H1 (cell line): Measurements from ENCODE around the gene KDM6A. TPM values are rescaled to one million over a fixed set of nuclear protein-coding genes. Genes with fewer than 3 reads are reported as not detected.

Experiments used
- CTCF ChIA-PET: fragments of 300-600 bp; sonication (Branson Sonifier 250); formaldehyde crosslinking; loops from one replicate; lab custom pipeline; 2021; ENCODE audit not compliant: partially characterized antibody; lab: Charles Lee
- POLR2A ChIA-PET: fragments of 300-600 bp; sonication (Branson Sonifier 250); formaldehyde crosslinking; loops from one replicate; lab custom pipeline; 2021; ENCODE audit warnings: inconsistent platforms; ENCODE audit not compliant: partially characterized antibody; lab: Charles Lee
- DNase-seq, 2 experiments: peaks; one replicate each; pipeline versions ENCODE4 v3.0.0 to v3.0.0-alpha.2; 2010 to 2022; ENCODE audit warnings: low spot score in 2 of 2, low read depth in 1 of 2, mixed read lengths in 1 of 2
- FAIRE-seq: peaks from 2 replicates; lab custom pipeline; 2011; peaks lifted over from hg19 to GRCh38; lab: Jason Lieb, UNC
- H2AFZ ChIP-seq: 2 replicates; pipeline ENCODE4 v1.8.1; 2012; ENCODE audit warnings: low read length, inconsistent platforms
- H2AK5ac ChIP-seq: 2 replicates; pipeline ENCODE4 v1.6.1; 2013; ENCODE audit warnings: low read depth, low read length
- H2BK120ac ChIP-seq: replicated peaks from 2 replicates; pipeline ENCODE3; 2013; ENCODE audit warnings: low read depth, low read length, inconsistent platforms
- H2BK12ac ChIP-seq: 2 replicates; pipeline ENCODE4 v1.6.1; 2013; ENCODE audit warnings: low read depth, low read length
- H2BK15ac ChIP-seq: 2 replicates; pipeline ENCODE4 v1.6.1; 2013; ENCODE audit warnings: low read length
- H2BK20ac ChIP-seq: 2 replicates; pipeline ENCODE4 v1.6.1; 2013; ENCODE audit warnings: low read length
- H2BK5ac ChIP-seq: 2 replicates; pipeline ENCODE4 v1.6.1; 2013; ENCODE audit warnings: low read depth, low read length
- H3K14ac ChIP-seq: 2 replicates; pipeline ENCODE4 v1.6.1; 2013; ENCODE audit warnings: inconsistent platforms; ENCODE audit not compliant: insufficient read length
- H3K18ac ChIP-seq: 2 replicates; pipeline ENCODE4 v1.6.1; 2013; ENCODE audit warnings: low read length; ENCODE audit errors: extremely low read depth
- H3K23ac ChIP-seq: 2 replicates; pipeline ENCODE4 v1.6.1; 2013; ENCODE audit warnings: inconsistent platforms; ENCODE audit not compliant: insufficient read length
- H3K23me2 ChIP-seq: 2 replicates; pipeline ENCODE4 v1.6.1; 2013; ENCODE audit warnings: low read depth, low read length
- H3K27ac ChIP-seq: 2 replicates; pipeline ENCODE4 v1.6.1; 2011; ENCODE audit warnings: low read depth, low read length, inconsistent platforms
- H3K27me3 ChIP-seq, 4 experiments: replicated peaks in 1 of 4; 1 replicate in 1 of 4; 2 replicates in 3 of 4; pipeline versions ENCODE4 v1.6.1 to v1.8.1; 2011 to 2013; ENCODE audit warnings: low read length in 3 of 4, mild to moderate bottlenecking in 3 of 4, inconsistent platforms in 2 of 4, mixed read lengths in 2 of 4, moderate library complexity in 1 of 4; ENCODE audit not compliant: control insufficient read depth in 3 of 4, insufficient read depth in 3 of 4; ENCODE audit errors: extremely low read depth in 1 of 4
- H3K36me3 ChIP-seq, 4 experiments: 2 replicates each; pipeline versions ENCODE4 v1.6.1 to v1.8.1; 2011 to 2013; ENCODE audit warnings: mild to moderate bottlenecking in 4 of 4, low read length in 3 of 4, moderate library complexity in 2 of 4, control low read depth in 1 of 4, inconsistent platforms in 1 of 4; ENCODE audit not compliant: insufficient read depth in 4 of 4, control insufficient read depth in 2 of 4
- H3K4ac ChIP-seq: replicated peaks from 2 replicates; pipeline ENCODE3; 2013; ENCODE audit warnings: low read length, low read depth, mixed read lengths, inconsistent platforms; ENCODE audit not compliant: insufficient read length
- H3K4me1 ChIP-seq, 4 experiments: replicated peaks in 1 of 4; 1 replicate in 1 of 4; 2 replicates in 3 of 4; pipeline versions ENCODE4 v1.6.1 to v1.8.1; 2011 to 2013; ENCODE audit warnings: low read length in 3 of 4, inconsistent platforms in 2 of 4, mixed read lengths in 1 of 4; ENCODE audit not compliant: insufficient read depth in 4 of 4, control insufficient read depth in 3 of 4
- H3K4me2 ChIP-seq, 2 experiments: 2 replicates each; pipeline versions ENCODE4 v1.6.1 to v1.8.1; 2011 to 2013; ENCODE audit warnings: low read depth in 2 of 2, low read length in 2 of 2, control low read depth in 1 of 2, inconsistent platforms in 1 of 2, mild to moderate bottlenecking in 1 of 2; ENCODE audit not compliant: insufficient read depth in 1 of 2
- H3K4me3 ChIP-seq, 4 experiments: fragments of 200-600, 300-600 bp in 1 of 4; sonication (generic), shearing (Covaris generic), sonication (Bioruptor Twin) in 1 of 4; 2 replicates each; pipeline versions ENCODE4 v1.5.1 to v1.8.1; 2011 to 2016; ENCODE audit warnings: low read length in 4 of 4, low read depth in 3 of 4, control low read depth in 2 of 4, inconsistent platforms in 2 of 4, mild to moderate bottlenecking in 2 of 4, mixed read lengths in 1 of 4, moderate library complexity in 1 of 4; ENCODE audit not compliant: insufficient read depth in 2 of 4; ENCODE audit errors: extremely low read depth in 1 of 4
- H3K56ac ChIP-seq: replicated peaks from 2 replicates; pipeline ENCODE3; 2013; ENCODE audit warnings: low read depth, mild to moderate bottlenecking, mixed read lengths, low read length, inconsistent platforms; ENCODE audit not compliant: insufficient read length
- H3K79me1 ChIP-seq: 2 replicates; pipeline ENCODE4 v1.6.1; 2013; ENCODE audit warnings: low read depth, low read length, control low read depth
- H3K79me2 ChIP-seq, 2 experiments: 2 replicates each; pipeline versions ENCODE4 v1.6.1 to v1.8.1; 2012 to 2013; ENCODE audit warnings: low read length in 2 of 2, mild to moderate bottlenecking in 2 of 2, inconsistent platforms in 1 of 2; ENCODE audit not compliant: insufficient read depth in 2 of 2, control insufficient read depth in 1 of 2
- H3K9ac ChIP-seq, 4 experiments: replicated peaks in 1 of 4; 1 replicate in 1 of 4; 2 replicates in 3 of 4; pipeline versions ENCODE4 v1.6.1 to v1.8.1; 2011 to 2013; ENCODE audit warnings: low read depth in 3 of 4, low read length in 3 of 4, control low read depth in 2 of 4, mild to moderate bottlenecking in 2 of 4, moderate library complexity in 2 of 4, inconsistent platforms in 1 of 4; ENCODE audit errors: extremely low read depth in 1 of 4
- H3K9me3 ChIP-seq, 2 experiments: 2 replicates each; pipeline versions ENCODE4 v1.6.1 to v1.8.1; 2012 to 2013; ENCODE audit warnings: mild to moderate bottlenecking in 2 of 2, moderate library complexity in 2 of 2, control low read depth in 1 of 2, inconsistent platforms in 1 of 2, low read depth in 1 of 2, low read length in 1 of 2, mixed read lengths in 1 of 2; ENCODE audit not compliant: insufficient read depth in 2 of 2
- H4K20me1 ChIP-seq, 2 experiments: replicated peaks in 1 of 2; 2 replicates each; pipeline versions ENCODE3 to v1.8.1; 2011 to 2013; ENCODE audit warnings: inconsistent platforms in 2 of 2, low read length in 2 of 2, mild to moderate bottlenecking in 1 of 2; ENCODE audit not compliant: insufficient read depth in 2 of 2, control insufficient read depth in 1 of 2
- H4K5ac ChIP-seq: 2 replicates; pipeline ENCODE4 v1.6.1; 2013; ENCODE audit warnings: low read length, low read depth, mixed read lengths, inconsistent platforms; ENCODE audit not compliant: insufficient read length
- H4K8ac ChIP-seq: 2 replicates; pipeline ENCODE4 v1.8.0; 2013; ENCODE audit warnings: mild to moderate bottlenecking, moderate library complexity, low read length, inconsistent platforms; ENCODE audit not compliant: insufficient read depth; ENCODE audit errors: extremely low read depth
- H4K91ac ChIP-seq: replicated peaks from 2 replicates; pipeline ENCODE3; 2013; ENCODE audit warnings: low read length, mixed read lengths, inconsistent platforms; ENCODE audit not compliant: insufficient read length
- CTCF ChIP-seq, 3 experiments: IDR thresholded peaks; 1 replicate in 2 of 3; 2 replicates in 1 of 3; pipeline versions ENCODE4 v1.5.1 to v1.6.1; 2011; ENCODE audit warnings: low read length in 3 of 3, mild to moderate bottlenecking in 3 of 3, inconsistent platforms in 2 of 3, low read depth in 1 of 3, moderate library complexity in 1 of 3; ENCODE audit not compliant: insufficient read depth in 1 of 3; ENCODE audit errors: control extremely low read depth in 1 of 3
- EP300 ChIP-seq, 2 experiments: IDR thresholded peaks; 1 replicate in 1 of 2; 2 replicates in 1 of 2; pipeline ENCODE4 v1.6.1; 2011 to 2012; ENCODE audit warnings: low read depth in 2 of 2, low read length in 2 of 2, mild to moderate bottlenecking in 2 of 2, borderline replicate concordance in 1 of 2, inconsistent platforms in 1 of 2, moderate library complexity in 1 of 2
- EZH2 ChIP-seq: fragments of 200-600 bp; sonication (generic); IDR thresholded peaks from 2 replicates; pipeline ENCODE4 v1.7.1; 2012; ENCODE audit warnings: low read depth, mild to moderate bottlenecking, moderate library complexity, low read length, inconsistent platforms; ENCODE audit not compliant: severe bottlenecking
- KDM5A ChIP-seq: fragments of 200-600 bp; IDR thresholded peaks from 2 replicates; pipeline ENCODE4 v1.7.1; 2012; ENCODE audit warnings: mild to moderate bottlenecking, low read length, inconsistent platforms, mixed read lengths
- NANOG ChIP-seq: IDR thresholded peaks from 2 replicates; pipeline ENCODE4 v1.6.1; 2011; ENCODE audit warnings: low read length, low read depth, mild to moderate bottlenecking, inconsistent platforms; ENCODE audit not compliant: insufficient read depth, poor library complexity, severe bottlenecking
- NRF1 ChIP-seq: IDR thresholded peaks from 2 replicates; pipeline ENCODE4 v1.6.1; 2011; ENCODE audit warnings: mild to moderate bottlenecking, low read depth, low read length, improper control_type of control experiment
- RBBP5 ChIP-seq: IDR thresholded peaks from 2 replicates; pipeline ENCODE4 v1.7.1; 2012; ENCODE audit warnings: low read depth, mild to moderate bottlenecking, inconsistent platforms, low read length, moderate library complexity, borderline replicate concordance
- RFX5 ChIP-seq: IDR thresholded peaks from 2 replicates; pipeline ENCODE4 v1.6.1; 2011; ENCODE audit warnings: low read depth, low read length, improper control_type of control experiment, borderline replicate concordance
- RNF2 ChIP-seq: fragments of 200-900, 300-1000 bp; sonication (generic); IDR thresholded peaks from 2 replicates; pipeline ENCODE4 v1.7.1; 2016; ENCODE audit warnings: borderline replicate concordance, low read depth, mild to moderate bottlenecking, antibody characterized with exemption, low read length; ENCODE audit not compliant: poor library complexity, severe bottlenecking; ENCODE audit errors: missing control alignments
- SUZ12 ChIP-seq: fragments of 200-600 bp; sonication (generic); IDR thresholded peaks from 2 replicates; pipeline ENCODE4 v1.6.1; 2012; ENCODE audit warnings: mild to moderate bottlenecking, inconsistent platforms, low read length, moderate library complexity, mixed read lengths
- WGBS, 2 experiments: shearing (Covaris generic) in 1 of 2; methylation state at CpG; one replicate each; pipeline versions ENCODE4 v1.1.6 to v1.1.7; 2013 to 2015; ENCODE audit warnings: low lambda C conversion rate in 2 of 2, mixed read lengths in 2 of 2, inconsistent platforms in 1 of 2, low coverage in 1 of 2, missing lambda C conversion rate in 1 of 2; ENCODE audit not compliant: insufficient replicate concordance in 2 of 2, insufficient coverage in 1 of 2, insufficient read length in 1 of 2; ENCODE audit errors: extremely low coverage in 1 of 2, missing lambda C conversion rate in 1 of 2; 5-methylcytosine and 5-hydroxymethylcytosine counted together
- polyA plus RNA-seq, 7 experiments: library from polyadenylated mRNA; depleted of rRNA in 3 of 7; stranded (reverse) in 5 of 7; unstranded in 2 of 7; fragments of >200 nt in 5 of 7; fragments of 200-250 nt in 2 of 7; gene quantifications; 1 replicate in 5 of 7; 2 replicates in 1 of 7; 4 replicates in 1 of 7; pipeline versions ENCODE4 v1.2.1 to v1.2.3, GENCODE V29; 2011 to 2013; ENCODE audit warnings: missing spikeins in 2 of 7, mixed read lengths in 2 of 7
- total RNA-seq: library from RNA; stranded (reverse); fragmentation: NEBNext Ultra II Directional; extraction: Animal tissue kit (Norgen Biotek cat#: 25700); gene quantifications from 2 replicates; pipeline ENCODE4 v1.2.1, GENCODE V29; 2021

Gene KDM6A
- total and polyA plus RNA-seq, 2 of the 8 experiments (the other 6 are each of a cell fraction or from before 2014, with no cell fraction given): 43.5 to 58.4 TPM

- Histone ChIP-seq H2BK120ac (no peak overlapping the region), H3K9me3 (peaks cover 0 to 10% of the 10 kb centered on the region in 2 experiments; a peak in 1 of 4 replicates), H2AK5ac (no peak overlapping the region), H2BK12ac (no peak overlapping the region), H3K79me1 (no peaks in the 10 kb centered on the region), H3K23ac (no peak overlapping the region), H4K8ac (no peak overlapping the region), H2BK20ac (no peak overlapping the region), H3K27ac (no peak overlapping the region), H3K4me1 (peaks cover 0 to 3% (median 1%) of the 10 kb centered on the region in 4 experiments; a peak in 2 of 7 replicates), H4K91ac (no peak overlapping the region), H3K79me2 (peaks cover 10 to 82% of the 10 kb centered on the region in 2 experiments; a peak in 3 of 4 replicates), H3K14ac (no peak overlapping the region), H3K9ac (no peak overlapping the region), H3K4me3 (no peak overlapping the region), H3K4me2 (no peak overlapping the region), H2BK15ac (no peak overlapping the region), H3K27me3 (no peaks in the 10 kb centered on the region), H3K18ac (no peak overlapping the region), H2AFZ (no peak overlapping the region), H3K4ac (no peak overlapping the region), H4K20me1 (no peaks in the 10 kb centered on the region), H3K36me3 (peaks cover 0 to 4% (median 0%) of the 10 kb centered on the region in 4 experiments; a peak in 1 of 8 replicates), H2BK5ac (no peak overlapping the region), H3K56ac (no peak overlapping the region), H4K5ac (no peak overlapping the region), H3K23me2 (no peaks in the 10 kb centered on the region)
- 96% methylated on average over 3 of the region's 3 CpGs; no CpG with 5 or more reads in 1 of the 2 experiments for WGBS, 2 experiments
- no peak for DNase-seq
- FAIRE-seq: no peak
- ChIA-PET POLR2A (no interaction called here), CTCF (no interaction called here)
- TF ChIP-seq RBBP5 (no peak), NANOG (no peak), CTCF (IDR thresholded peaks at IDR 0.05; ENCODE audit: control extremely low read depth in 1 of 3, insufficient read depth in 1 of 3, low read depth in 1 of 3, low read length in 3 of 3) (no peak), EP300 (IDR thresholded peaks at IDR 0.05; ENCODE audit: borderline replicate concordance in 1 of 2, low read depth in 2 of 2, low read length in 2 of 2) (no peak), SUZ12 (no peak), RNF2 (no peak), NRF1 (no peak), RFX5 (no peak), KDM5A (no peak), EZH2 (no peak)
These were observed 35.8 kb downstream of the KDM6A start for GRCh38 chrX:44908827-44909226.
